Measurements from ENCODE around the gene ACTL7A. TPM values are rescaled to one million over a fixed set of nuclear protein-coding genes. Genes with fewer than 3 reads are reported as not detected.

Gene ACTL7A
- total and polyA plus RNA-seq, 2 of the 13 experiments (the other 11 are each of a cell fraction or from before 2014, with no cell fraction given), result not detected

- TF ChIP-seq, protein P1, sequence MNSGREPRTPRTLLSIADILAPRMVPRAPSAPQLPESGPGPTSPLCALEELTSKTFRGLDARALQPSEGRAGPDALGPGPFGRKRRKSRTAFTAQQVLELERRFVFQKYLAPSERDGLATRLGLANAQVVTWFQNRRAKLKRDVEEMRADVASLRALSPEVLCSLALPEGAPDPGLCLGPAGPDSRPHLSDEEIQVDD (CRISPR knock-in tag; IDR thresholded peaks at IDR 0.05; ENCODE audit: borderline replicate concordance), result no peak
- TF ChIP-seq, protein P2, sequence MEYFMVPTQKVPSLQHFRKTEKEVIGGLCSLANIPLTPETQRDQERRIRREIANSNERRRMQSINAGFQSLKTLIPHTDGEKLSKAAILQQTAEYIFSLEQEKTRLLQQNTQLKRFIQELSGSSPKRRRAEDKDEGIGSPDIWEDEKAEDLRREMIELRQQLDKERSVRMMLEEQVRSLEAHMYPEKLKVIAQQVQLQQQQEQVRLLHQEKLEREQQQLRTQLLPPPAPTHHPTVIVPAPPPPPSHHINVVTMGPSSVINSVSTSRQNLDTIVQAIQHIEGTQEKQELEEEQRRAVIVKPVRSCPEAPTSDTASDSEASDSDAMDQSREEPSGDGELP (IDR thresholded peaks at IDR 0.05; ENCODE audit: borderline replicate concordance, low read depth), result no peak
- TF ChIP-seq, protein P3, sequence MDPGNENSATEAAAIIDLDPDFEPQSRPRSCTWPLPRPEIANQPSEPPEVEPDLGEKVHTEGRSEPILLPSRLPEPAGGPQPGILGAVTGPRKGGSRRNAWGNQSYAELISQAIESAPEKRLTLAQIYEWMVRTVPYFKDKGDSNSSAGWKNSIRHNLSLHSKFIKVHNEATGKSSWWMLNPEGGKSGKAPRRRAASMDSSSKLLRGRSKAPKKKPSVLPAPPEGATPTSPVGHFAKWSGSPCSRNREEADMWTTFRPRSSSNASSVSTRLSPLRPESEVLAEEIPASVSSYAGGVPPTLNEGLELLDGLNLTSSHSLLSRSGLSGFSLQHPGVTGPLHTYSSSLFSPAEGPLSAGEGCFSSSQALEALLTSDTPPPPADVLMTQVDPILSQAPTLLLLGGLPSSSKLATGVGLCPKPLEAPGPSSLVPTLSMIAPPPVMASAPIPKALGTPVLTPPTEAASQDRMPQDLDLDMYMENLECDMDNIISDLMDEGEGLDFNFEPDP (CRISPR knock-in tag; conservative IDR thresholded peaks at IDR 0.05), result no peak
- TF ChIP-seq ZNF598 (CRISPR knock-in tag; IDR thresholded peaks at IDR 0.05; ENCODE audit: borderline replicate concordance) (no peak), HNRNPL (IDR thresholded peaks at IDR 0.05; ENCODE audit: low read depth, low read length) (no peak), ARNTL (CRISPR knock-in tag; IDR thresholded peaks at IDR 0.05) (peak; percentile 60; the same call in 1 of the 2 replicates), ZNF570 (CRISPR knock-in tag; IDR thresholded peaks at IDR 0.05; ENCODE audit: borderline replicate concordance) (no peak), THRA (CRISPR knock-in tag; IDR thresholded peaks at IDR 0.05; ENCODE audit: borderline replicate concordance) (no peak), ZBTB37 (CRISPR knock-in tag; IDR thresholded peaks at IDR 0.05) (no peak), FOSL2 (CRISPR knock-in tag; IDR thresholded peaks at IDR 0.05) (peak; percentile 69), ELF4 (CRISPR knock-in tag; IDR thresholded peaks at IDR 0.05; ENCODE audit: borderline replicate concordance) (no peak), U2AF1 (optimal IDR thresholded peaks at IDR 0.05; ENCODE audit: low read depth, low read length) (no peak), TGIF2 (CRISPR knock-in tag; IDR thresholded peaks at IDR 0.05) (no peak), ZBTB33 (CRISPR knock-in tag; IDR thresholded peaks at IDR 0.05) (no peak), SMC3 (IDR thresholded peaks at IDR 0.05; ENCODE audit: low read length) (peak; percentile 68; the same call in 1 of the 2 replicates), MED13 (CRISPR knock-in tag; IDR thresholded peaks at IDR 0.05) (peak; percentile 76; the same call in 1 of the 2 replicates), MBD4 (IDR thresholded peaks at IDR 0.05; ENCODE audit: borderline replicate concordance, low read length) (no peak)
These were observed 27.6 kb downstream of the ACTL7A start (continued) for GRCh38 chr9:108889649-108890067.

Data from HepG2 (cell line).